ENCODE results near the gene ADAM22.
A peak's percentile ranks its signal among the peaks of the same experiment; 100 is the strongest.

The ADAM22 gene

GRCh38 chr7:88041583-88041982 is 107.5 kb downstream of the ADAM22 start:
- no peak for DNase-seq

DNA sequence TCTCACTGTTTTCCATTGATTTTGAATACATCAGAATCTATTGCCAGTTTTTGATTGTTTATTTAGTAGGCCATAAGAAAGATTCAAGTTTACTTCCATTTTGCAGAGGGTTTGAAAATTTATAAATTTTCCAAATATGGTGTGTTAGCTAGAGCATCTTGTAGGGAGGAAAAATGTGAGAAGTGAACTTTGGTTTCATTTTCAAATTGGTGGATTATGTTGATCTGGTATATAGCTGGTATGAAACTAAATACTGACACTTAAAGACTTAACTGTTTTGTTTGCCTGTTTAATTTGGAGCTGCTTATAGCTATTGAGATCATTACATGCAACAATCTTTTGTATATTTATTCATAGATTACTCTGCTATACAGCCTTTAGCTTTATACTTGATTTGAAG is 108.1 kb downstream of the ADAM22 start:
- no peak for DNase-seq

DNA sequence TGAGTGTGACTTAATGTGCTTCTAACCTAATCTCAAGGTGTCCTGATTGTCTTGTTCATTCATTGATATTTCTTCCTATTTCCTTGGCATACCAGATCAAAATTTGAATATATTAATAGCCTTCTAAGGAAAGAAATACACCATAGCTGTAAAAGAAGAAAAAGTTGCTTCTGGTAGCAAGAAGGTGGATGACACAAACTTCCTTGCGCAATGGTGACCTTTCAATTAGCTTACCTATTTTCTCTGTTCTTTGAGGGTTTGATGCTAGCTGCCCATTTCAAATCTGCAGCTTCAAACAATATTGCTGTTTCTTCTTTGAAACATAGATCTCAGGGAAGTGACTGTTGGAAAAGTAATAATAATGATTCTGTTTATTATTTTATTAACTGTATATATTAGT is 108.8 kb downstream of the ADAM22 start:
- no peak for DNase-seq

GRCh38 chr7:88044069-88044468 is 110.0 kb downstream of the ADAM22 start:
- DNase-seq: no peak

- DNase-seq: no peak
These were observed 113.0 kb downstream of the ADAM22 start for GRCh38 chr7:88046839-88047573.

DNA sequence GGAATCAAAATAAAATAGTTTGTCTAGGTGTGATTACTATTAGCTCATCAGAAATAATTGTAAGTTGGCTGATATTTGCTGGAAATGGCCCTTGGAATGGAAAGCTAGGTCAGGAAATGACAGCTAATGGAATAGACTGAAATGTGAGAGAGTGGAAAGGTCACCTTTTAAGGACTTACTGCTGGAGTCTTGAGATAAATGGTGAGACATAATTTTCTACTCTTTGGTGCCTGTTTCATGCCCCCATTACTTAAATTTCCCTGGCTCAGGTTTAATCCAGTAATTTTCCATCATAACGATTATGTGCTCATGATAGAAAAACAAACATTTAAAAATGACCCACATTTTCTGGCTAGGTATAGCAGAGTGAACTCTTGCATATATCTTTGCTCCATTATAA is 123.6 kb downstream of the ADAM22 start:
- no peak for DNase-seq

GRCh38 chr7:88062238-88062637 is 128.2 kb downstream of the ADAM22 start:
- no peak for DNase-seq

DNA sequence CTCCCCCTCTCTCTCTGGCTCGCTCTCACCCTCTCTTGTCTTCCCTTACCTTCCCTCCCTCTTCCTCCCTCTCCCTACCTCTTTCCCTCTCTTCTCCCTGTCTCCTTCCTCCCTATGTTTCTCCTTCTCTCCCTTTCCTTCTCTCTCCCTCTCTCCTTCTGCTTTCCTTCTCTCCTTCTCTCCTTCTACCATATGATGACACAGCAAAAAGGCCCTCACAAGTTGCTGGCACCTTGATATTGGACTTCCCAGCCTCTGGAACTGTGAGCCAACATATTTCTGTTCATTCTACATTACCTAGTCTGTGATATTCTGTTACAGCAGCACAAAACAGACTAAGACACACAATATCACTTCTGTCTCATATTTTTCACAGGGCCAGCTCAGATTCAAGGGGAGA is 135.0 kb downstream of the ADAM22 start:
- no peak for DNase-seq

DNA sequence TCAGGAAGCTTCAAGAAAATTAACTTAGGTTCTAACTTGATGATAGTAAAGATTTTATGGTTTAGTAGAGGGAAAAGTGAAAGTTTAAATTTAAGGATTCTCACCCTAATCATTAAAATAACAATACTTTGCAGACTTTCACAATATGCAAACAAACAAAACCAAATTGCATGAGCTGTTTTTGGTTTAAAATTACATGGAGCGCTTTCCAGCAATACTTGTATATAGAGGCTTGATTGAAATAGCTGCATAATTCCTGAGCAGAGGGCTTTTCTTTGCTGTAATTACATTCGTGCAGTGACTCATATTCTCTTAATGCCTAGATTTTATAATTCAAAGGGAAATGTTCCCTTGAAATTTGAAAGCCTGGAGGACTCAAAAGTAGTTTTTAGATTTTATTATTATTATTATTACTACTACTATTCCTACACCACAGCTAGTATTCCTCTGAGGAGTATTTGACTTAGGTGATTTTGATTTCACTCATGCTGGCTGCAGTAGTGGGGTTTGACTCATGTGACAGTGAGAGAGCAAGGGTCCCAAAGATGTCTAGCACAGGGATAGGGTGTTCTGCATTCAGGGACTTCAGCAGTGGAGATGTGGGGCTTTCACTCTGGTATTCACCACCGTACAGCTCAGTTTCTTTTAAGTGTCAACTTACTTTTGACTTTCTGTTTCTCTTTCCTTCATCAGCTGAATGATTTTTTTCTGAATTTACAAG is 138.1 kb downstream of the ADAM22 start:
- no peak for DNase-seq

- DNase-seq: no peak
These were observed 138.6 kb downstream of the ADAM22 start for GRCh38 chr7:88072715-88073055.

DNA sequence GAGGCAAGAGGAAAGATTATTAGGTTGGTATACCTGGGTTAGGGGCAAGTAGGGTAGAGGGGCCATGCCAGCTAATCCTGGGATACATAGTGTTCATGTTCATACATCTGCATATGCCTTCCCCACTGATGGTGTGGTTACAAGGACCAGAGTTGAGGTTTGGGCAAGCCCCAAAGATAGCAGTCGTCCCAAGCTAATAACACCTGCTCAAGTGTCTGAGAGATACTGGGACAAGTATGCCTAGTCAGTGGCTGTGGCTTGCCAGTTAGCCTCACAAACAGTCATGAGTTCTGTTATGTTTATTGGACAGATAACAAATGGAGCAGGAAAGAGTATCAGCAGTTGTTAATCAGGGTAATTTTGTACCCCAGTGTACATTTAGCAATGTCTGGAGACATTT is 139.6 kb downstream of the ADAM22 start:
- no peak for DNase-seq

- no peak for DNase-seq
These were observed 141.2 kb downstream of the ADAM22 start for GRCh38 chr7:88075216-88075615.

DNA sequence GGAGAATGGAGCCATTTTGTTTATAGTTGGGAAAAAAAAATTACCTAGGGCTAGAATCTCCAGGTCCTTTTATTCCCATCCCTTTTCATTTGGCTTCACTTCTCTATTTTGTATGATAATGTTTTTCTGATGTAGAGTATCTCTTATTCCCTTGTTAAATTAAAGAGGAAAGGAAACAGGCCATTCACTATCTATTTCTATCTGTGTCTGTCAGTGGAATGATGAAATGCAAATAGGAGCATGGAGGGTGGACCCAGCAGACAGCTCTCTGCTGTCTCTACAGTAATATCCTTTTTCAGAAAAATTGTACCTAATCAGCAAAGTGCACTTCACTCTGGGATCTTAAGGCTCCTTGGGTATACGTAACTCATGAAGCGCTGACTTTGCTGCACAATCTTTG is 149.8 kb downstream of the ADAM22 start:
- no peak for DNase-seq

DNA sequence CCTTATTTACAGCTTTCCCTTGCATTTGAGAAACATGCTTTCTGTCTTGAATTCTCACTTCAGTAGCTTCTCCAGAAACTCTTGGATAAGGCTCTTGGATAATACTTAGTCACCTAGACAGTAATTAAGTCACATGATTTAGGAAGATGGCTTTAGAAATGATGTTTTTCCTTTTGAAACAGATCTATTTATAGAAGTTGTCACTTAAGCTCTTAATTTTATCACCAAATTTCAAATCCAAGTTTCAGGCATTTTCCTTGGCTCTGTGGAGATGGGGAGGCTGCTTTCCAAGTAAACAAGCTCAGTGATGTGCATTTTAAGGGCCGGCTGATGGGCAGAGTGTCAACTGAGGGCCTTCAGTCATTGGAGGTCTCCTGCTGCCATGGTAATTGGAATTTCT is 155.5 kb downstream of the ADAM22 start:
- DNase-seq: no peak

- DNase-seq: no peak
These were observed 156.2 kb downstream of the ADAM22 start for GRCh38 chr7:88090240-88090639.

DNA sequence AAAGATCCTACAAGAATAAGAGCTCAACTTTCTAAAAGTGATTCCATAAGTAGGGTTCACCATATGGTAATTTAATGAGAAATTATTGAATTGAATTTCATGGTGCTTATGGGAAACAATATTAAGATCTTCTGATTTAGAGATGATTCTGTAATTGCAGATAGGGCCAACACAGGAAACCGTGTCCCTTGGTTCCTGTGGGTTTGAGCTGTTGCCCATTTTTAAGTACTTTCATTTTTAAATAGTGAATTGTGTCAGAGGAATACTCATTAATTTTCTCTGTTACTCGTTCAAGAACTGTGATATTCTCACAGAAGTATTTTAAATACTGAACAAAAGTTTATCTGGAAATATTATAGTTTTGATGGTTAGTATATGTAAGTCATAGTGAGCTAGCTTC is 156.6 kb downstream of the ADAM22 start:
- DNase-seq: peak; percentile 9

DNA sequence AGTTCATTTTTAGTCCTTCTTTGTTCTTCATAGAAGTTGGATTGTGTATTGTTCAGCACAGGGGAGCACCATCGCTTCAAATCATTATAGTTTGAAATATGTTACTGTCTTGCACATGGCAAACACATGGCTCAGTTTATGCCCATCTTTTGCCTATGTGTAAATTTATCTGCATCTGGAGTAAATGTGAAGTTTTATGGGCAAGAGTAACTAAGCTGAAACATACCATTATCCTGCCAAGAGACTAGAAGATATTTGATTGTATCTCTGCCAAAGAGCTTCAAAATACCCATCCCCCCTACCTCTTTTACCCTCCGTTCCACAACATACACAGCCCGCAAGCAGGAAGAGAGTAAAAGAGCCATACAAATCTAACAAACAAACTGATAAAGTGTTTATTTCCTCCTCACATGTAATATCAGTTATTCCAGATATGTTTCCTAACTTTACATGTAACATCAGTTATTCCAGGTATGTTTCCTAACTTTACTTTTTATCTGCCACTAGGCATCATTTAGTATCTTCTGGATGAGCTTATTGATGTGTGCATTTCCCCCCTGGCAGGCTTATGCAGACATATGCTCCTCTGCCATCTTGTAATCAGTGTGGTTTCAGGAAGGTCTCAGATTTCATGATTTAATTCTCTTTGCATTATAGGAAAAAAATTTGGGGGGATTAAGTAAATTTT is 158.1 kb downstream of the ADAM22 start:
- DNase-seq: no peak

DNA sequence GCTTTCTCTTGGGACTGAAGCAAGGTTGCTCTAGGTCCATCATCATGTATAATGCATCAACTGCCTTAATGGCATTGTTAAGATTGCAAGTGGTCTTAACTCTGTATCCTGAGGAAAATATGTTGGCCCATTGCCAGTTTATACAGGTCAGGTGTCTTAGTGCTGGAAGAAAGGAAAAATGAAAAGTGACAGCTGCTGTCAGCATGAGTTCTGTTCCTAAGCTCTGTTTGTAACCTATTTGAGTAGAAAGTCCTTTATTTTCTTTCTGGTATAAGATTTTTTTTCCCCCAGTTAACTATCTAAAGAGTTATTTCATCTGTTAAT is 158.6 kb downstream of the ADAM22 start:
- no peak for DNase-seq

DNA sequence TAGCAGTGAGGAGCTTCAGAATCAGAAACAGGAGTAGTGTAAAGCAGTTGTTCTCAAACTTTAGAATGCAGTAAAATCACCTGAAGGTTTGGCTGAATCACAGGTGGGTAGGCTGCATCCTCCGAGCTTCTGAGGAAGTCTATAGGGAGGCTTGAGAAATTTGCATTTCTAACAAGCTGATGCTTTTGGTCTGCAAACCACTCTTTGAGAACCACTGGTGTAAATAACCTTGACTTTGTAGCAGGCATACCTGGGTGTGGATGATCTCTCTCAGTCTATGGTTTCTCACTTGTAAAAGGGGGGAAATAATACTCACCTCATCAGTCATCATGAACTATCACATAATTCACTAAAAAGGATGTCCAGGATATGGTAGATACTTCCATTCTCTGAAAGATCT is 167.7 kb downstream of the ADAM22 start:
- DNase-seq: no peak

- DNase-seq: no peak
These were observed 168.6 kb downstream of the ADAM22 start for GRCh38 chr7:88102675-88103074.

GRCh38 chr7:88104732-88105131 is 170.7 kb downstream of the ADAM22 start:
- no peak for DNase-seq

DNA sequence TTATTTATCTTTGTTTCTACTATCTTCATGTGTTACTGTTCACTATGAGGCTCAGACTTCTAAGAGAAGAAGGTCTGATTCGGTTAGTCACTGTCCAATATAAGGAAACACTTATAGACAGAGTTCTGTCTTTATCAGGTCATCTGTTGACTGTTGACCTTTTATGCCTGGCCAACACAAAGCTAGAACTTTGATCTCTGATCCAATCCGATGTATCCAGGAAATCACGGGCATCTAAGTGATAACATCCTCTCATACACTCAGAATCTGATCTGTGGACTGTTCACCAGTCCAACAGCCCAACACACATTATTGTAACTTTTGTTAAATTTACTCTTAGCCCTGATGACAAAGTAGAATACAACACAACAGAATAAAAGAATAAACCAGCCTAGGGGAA is 171.2 kb downstream of the ADAM22 start:
- DNase-seq: no peak

DNA sequence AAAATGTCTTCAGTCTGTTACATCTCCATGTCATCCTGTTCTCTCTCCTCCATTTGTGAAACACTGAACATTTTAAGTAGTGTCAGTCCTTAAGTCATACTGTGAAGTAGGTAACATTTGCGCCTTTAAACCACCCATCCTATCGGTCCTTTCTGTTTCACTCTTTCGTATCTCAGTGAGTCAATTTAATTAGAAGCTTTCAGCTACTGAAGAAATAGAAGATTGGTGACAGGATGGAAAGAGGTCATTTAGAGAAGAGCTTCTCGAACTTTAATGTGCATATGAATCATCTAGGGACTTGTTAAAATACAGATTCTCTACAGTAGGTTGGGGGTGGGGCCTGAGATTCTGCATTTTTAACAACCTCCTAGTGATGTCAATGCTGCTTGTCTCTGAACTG is 172.4 kb downstream of the ADAM22 start:
- no peak for DNase-seq

- DNase-seq: no peak
These were observed 175.6 kb downstream of the ADAM22 start for GRCh38 chr7:88109612-88110011.
